Stimulated activated CD8-positive, alpha-beta memory T cell treated with anti-CD3 and anti-CD28 coated beads, Interleukin-12 subunit alpha, Interleukin-12 subunit beta, amount 100 ng/mL, for 24 hours (primary cell): Measurements from ENCODE around the gene FOXL2.

ENCODE experiments used
- DNase-seq: peaks from one replicate; pipeline ENCODE4 v3.0.0-alpha.2; 2020; ENCODE audit errors: extremely low read depth

Gene FOXL2

DNA sequence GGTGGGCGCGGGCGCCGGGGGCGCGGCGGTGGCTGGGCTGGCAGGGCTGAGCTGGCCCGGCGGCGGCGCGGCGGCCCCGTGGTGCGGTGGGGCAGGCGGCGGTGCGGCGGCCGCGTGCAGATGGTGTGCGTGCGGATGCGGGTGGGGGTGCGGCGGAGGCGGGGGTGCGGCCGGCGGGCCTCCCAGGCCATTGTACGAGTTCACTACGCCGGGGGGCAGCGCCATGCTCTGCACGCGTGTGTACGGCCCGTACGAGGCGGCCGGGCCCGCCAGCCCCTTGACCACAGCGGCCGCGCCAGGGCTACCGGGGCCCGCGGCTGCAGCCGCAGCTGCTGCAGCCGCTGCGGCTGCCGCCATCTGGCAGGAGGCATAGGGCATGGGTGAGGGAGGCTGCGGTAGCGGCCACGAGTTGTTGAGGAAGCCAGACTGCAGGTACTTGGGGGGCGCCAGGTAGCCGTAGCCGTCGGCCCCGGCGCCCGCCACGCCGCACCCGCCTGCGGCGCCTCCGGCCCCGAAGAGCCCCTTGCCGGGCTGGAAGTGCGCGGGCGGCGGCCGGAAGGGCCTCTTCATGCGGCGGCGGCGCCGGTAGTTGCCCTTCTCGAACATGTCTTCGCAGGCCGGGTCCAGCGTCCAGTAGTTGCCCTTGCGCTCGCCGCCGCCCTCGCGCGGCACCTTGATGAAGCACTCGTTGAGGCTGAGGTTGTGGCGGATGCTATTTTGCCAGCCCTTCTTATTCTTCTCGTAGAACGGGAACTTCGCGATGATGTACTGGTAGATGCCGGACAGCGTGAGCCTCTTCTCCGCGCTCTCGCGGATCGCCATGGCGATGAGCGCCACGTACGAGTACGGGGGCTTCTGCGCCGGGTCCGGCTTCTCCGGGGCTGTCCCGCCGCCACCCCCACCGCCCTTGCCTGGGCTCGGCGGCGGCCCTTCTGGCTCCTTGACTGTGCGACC is 951 bp downstream of the FOXL2 start:
- no peak for DNase-seq

GRCh38 chr3:138944929-138945708 is 1.8 kb downstream of the FOXL2 start:
- no peak for DNase-seq

DNA sequence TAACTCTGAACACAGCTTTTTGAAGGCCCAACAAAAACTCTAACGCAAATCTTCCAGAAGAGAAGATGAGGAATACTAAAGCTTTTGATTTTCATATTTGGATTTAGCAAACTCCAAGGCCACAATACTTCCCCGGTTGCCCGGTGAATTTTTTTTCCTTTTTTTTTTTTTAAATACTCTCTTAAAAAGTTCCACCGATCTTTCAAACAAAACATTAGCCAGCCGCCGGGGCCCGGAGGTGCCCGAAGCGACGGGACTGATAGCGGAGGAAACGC is 2.3 kb downstream of the FOXL2 start:
- DNase-seq, result no peak

- no peak for DNase-seq
Measured at GRCh38 chr3:138943724-138944653, 2.9 kb downstream of the FOXL2 start.

- DNase-seq, result no peak
Measured at GRCh38 chr3:138942861-138943623, 3.9 kb downstream of the FOXL2 start.

DNA sequence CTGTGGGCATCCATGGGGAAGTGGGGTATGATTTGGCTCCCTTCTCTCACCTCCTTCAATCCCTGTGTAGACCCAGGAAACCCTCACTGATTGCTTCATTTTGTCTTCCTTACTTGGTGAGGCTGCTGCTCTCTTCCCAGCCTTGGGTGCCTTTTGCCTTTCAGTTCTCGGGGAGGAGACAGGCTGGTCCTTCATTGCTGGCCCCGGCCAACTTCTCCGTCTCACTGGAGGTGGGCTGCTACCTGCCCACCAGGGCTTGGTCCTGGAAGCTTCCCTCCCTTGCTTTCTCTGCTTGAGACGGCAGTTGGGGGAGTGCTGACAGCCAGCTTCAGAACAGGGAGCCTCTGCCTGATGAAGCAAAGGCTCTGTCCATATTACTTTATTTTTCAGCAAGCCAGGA is 4.7 kb downstream of the FOXL2 start:
- no peak for DNase-seq

- DNase-seq, result no peak
Measured at GRCh38 chr3:138941259-138941885, 5.6 kb downstream of the FOXL2 start.

DNA sequence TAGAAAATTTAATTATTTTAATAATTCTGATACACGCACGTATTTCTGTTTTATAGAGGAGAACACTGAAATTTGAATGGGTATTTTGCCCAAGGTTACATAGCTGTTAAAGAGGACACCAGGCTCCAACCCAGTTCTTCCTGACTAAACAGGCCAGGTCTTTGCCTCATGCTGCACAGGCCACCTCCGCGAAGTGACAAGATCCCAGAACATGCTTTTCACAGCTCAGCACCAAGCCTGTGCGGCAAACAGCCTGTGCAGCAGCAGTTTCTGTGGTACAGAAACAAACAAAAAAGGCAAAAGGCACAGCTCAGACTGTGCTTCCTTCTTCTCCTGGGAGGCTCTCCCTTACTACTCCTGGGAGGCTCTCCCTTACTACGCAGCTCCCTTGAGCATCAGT is 6.5 kb downstream of the FOXL2 start:
- DNase-seq, result no peak

DNA sequence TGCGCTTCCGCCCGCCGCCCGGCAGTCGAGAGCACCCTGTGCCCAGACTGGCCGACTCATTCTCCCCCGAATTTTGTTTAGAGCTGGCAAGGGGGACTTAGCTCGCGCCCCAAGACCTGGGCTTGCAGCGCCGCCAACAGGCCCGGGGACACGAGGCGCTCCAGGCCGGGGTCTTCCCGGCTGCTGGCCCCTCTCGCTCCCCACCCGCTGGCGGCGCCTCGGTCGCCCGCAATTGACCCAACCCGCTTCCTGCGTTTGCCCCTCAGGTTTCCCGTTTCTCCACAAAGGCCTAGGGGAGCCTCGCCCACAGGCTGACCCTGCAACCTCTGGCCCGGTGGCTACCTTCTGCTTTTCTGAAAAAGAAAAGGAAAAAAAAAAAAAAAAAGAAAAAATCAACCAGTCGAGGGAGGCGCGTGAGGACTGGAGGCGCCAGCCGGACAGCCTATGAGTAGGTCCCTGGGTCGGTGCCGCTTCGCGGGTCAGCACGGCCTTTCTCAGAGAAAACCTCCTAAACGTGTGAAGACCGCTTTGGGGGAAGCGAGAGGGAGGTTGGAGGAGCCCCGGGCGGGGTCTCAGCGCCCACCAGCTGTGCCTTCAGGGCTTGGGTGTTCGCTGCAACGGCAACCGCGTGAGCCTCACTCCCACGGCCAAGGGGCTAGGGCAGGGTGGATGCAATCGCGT is 7.2 kb downstream of the FOXL2 start:
- DNase-seq, result no peak

GRCh38 chr3:138938877-138939560 is 7.9 kb downstream of the FOXL2 start:
- DNase-seq, result no peak

- DNase-seq, result no peak
Measured at GRCh38 chr3:138938056-138938876, 8.7 kb downstream of the FOXL2 start.

DNA sequence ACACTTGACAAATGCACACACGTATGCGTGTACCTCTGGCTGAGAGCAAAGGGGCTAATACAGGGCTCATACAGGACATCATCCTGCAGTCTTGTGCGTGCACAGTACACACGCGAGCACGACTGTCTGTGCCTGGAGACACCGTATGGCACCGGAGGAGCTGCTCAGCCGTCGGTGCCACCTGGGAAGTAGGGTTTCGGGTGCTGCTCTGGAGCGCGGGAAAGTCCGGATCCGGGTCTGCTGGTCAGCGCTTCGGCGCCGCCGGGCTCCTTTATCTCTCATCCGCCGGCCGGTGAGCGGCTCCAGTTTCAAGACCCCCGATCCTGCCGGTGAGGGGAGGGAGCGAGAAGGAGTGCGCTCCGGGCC is 9.3 kb downstream of the FOXL2 start:
- no peak for DNase-seq

DNA sequence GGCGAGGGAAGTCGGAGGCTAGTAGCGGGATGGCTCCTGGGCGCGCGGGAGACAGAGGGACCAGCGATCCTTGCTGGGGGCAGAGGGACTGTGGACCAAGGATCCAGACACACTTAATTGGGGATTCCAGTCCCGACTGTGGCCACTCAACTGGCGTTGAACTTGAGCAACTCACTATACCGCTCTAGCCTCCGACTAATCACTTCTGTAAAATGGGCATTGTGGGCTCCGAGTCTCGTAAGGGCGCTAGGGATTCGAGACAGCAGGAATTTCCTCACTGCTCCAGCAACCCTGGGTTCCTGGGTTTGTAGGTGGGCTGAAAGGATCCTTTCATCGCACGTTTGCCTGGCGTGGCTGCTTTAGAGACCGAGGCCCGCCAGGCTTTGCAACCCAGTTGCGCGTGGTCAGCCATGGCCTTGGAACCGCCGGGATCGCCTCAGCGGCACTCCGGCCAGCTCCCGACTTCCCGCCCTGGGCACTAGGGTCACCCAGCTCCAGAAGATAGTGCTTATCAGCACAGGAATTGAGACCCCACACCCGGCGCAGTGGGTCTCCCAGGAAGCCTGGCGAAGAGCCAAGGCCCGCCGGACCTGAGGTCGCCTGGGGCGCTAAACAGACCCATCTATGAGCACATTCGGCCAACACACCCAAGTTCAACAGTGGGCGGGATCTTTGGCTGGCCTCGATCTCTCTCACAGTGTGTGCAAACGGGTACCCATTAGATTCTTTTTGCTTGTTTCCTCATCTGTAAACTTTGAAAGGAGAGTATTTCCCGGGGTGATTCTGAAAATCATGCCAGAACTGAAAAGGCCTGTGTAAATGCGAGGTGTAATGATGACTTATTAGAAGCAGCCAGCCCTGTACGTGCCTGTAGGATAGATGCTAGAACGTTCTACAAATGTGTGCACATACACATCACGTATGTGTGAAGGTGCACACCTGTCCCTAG is 9.9 kb downstream of the FOXL2 start:
- no peak for DNase-seq

DNA sequence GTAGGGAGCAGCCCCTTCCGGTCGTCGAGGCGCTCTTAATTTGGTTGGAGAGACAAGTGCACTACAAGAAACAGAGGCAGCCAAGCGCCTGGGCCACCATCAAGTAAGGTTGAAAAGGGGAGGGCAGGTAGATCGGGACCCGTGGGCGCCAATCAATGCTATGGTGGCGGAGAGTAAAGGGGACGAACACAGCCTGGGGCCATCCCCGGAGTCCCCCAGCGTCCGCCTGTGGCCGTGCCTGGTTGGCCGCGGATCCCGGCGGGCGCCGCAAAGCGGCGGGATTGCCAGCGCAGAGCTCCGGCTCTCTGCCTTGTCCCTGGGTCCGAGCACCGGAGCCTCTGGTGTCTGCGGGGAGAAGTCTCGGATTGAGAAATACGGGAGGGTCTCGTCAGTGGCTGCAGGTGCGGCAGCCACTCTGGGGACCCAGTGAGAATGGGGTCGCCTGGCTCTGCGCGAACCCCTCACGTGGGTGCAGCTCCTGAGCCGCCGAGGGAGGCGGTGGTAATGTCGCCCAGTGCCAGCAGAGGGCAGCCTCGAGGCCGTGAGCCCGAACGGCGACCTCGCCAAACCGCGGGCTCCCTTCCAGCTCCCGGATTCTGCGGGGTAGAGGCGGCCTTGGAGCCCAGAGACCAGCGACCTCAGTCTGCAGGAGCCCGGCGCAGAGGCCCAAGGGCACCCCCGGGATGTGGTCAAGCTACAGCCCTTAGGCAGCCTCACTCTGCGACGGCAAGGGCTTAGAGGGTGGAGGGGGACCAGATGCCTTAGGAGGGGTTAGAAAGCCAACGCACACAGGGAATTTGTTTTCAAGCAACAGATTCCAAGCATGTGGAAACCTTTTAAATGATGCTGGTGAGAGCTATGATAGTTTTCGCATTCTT is 10.8 kb downstream of the FOXL2 start:
- DNase-seq, result peak; percentile 32

DNA sequence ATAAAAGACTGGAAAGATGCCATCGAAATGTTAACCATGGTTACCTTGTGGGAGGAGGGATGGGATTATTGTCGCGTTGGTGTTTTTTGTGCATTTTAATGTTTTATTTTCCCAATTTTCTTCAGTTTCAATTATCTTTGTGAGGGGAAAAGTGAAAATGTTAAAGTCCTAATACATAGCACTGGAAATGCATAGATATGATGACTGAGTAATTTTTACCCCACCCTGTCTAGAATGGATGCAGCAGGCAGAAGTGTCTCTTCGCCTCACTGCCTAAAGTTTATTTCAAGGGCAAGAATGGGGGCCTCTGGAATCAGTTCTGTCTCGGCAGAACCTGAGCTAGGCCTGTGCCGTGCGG is 11.5 kb downstream of the FOXL2 start:
- DNase-seq, result no peak

DNA sequence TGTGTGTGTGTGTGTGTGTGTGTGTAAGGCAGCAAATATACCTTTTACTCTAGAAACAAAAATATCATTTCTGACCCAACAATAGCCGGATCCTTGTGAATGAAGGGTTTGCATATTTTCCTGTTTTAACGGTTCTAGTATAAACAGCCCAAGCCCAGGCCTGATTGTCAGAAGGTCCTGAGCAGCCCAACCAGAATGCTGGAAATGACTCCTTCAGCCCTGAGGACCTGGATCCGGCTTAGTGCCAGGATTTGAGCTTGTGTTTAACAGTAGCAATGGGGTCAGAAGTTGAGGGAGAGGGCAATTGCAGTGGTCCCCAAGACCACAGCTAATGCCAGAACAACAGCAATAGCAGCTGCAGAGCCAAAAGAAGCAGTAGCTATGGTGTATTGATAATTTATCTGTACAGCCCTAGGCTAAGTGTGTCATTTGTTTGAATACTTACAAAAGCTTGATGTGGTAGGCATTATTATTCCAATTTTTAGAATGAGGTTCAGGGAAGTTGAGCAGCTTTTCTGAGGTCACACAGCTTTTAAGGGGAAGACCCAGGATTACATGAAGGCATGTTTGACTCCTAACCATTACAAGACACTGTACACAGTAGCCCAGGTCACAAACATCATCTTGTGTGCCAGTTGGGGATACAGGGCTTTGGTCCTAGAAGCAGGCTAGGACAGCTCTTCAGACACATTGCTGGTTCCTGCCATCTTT is 12.8 kb downstream of the FOXL2 start:
- DNase-seq, result no peak
